Nephron progenitor cell (in vitro differentiated cells): ENCODE data around the gene NAPEPLD.

Experiments used
- DNase-seq: peaks from one replicate; pipeline ENCODE4 v3.0.0; 2021
- H3K27ac Mint-ChIP-seq: 2 replicates; pipeline ENCODE4 v1.8.0; 2021; ENCODE audit warnings: mild to moderate bottlenecking, moderate library complexity, mixed read lengths
- H3K27me3 Mint-ChIP-seq: 2 replicates; pipeline ENCODE4 v1.8.0; 2021; ENCODE audit warnings: mild to moderate bottlenecking, low read depth, mixed read lengths; ENCODE audit not compliant: poor library complexity
- H3K36me3 Mint-ChIP-seq: 2 replicates; pipeline ENCODE4 v1.8.0; 2021; ENCODE audit warnings: low read depth, mixed read lengths
- H3K4me1 Mint-ChIP-seq: 2 replicates; pipeline ENCODE4 v1.8.0; 2021; ENCODE audit warnings: mixed read lengths
- H3K4me3 Mint-ChIP-seq: 2 replicates; pipeline ENCODE4 v1.8.0; 2021; ENCODE audit warnings: mild to moderate bottlenecking, moderate library complexity, mixed read lengths
- H3K9me3 Mint-ChIP-seq: 2 replicates; pipeline ENCODE4 v1.8.0; 2021; ENCODE audit warnings: mild to moderate bottlenecking, moderate library complexity, mixed read lengths
- TF ChIP-seq, protein P1 (sequence below): fragments of 200-600 bp; sonication (generic); IDR thresholded peaks from 2 replicates; pipeline ENCODE4 v1.5.0; 2021; ENCODE audit warnings: antibody characterized with exemption

Gene NAPEPLD

DNA sequence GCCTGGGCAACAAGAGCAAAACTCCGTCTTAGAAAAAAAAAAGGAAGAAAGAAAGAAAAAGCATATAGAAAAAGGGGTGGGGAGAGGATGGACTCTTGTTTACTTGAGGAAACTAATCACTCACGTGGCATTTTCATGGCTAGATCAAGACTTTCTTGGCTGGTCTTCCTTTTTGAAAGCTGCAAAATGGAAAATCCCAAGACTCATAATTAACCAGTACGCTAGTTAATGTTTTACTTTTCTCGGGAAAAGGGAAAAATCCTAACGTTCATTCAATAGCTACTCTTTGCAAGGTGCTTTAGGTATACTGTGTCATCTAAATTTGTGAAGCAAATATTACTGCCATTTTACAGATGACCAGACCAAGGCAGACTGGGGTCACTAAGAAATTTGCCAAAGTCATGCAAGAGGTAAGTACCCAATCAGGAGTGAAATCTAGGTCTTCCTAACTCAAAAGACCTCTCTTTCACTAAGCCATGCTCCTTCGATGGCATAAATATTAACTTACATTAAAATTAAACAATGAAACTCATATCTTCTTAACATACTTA lies 24.4 kb downstream of the NAPEPLD start:
- H3K27ac Mint-ChIP-seq, result no peak overlapping the region
- no peak overlapping the region for H3K4me3 Mint-ChIP-seq
- H3K27me3 Mint-ChIP-seq, result peaks cover 4% of the 10 kb centered on the region
- peaks cover 55% of the 10 kb centered on the region for H3K36me3 Mint-ChIP-seq
- no peaks in the 10 kb centered on the region for H3K9me3 Mint-ChIP-seq
- TF ChIP-seq, protein P1, sequence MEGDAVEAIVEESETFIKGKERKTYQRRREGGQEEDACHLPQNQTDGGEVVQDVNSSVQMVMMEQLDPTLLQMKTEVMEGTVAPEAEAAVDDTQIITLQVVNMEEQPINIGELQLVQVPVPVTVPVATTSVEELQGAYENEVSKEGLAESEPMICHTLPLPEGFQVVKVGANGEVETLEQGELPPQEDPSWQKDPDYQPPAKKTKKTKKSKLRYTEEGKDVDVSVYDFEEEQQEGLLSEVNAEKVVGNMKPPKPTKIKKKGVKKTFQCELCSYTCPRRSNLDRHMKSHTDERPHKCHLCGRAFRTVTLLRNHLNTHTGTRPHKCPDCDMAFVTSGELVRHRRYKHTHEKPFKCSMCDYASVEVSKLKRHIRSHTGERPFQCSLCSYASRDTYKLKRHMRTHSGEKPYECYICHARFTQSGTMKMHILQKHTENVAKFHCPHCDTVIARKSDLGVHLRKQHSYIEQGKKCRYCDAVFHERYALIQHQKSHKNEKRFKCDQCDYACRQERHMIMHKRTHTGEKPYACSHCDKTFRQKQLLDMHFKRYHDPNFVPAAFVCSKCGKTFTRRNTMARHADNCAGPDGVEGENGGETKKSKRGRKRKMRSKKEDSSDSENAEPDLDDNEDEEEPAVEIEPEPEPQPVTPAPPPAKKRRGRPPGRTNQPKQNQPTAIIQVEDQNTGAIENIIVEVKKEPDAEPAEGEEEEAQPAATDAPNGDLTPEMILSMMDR, result no peak
- no peak for DNase-seq
- H3K4me1 Mint-ChIP-seq, result no peaks in the 10 kb centered on the region

DNA sequence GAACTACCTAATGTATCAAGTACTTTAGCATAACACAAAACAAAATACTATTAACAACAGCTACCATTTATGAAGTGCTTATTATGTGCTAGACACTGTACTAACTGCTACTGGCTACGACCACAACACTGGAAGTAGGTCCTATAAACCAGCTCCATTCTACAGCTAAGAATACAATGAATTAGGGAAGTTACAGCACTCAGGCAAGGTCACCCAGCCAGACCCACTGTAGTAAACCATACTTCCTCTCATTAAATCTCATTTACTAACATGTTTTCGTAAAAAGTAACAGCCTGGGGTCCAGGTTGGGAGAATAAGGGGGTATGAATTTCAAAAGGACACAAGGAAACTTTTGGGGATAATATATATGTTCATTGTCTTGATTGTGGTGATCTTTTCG lies 25.4 kb downstream of the NAPEPLD start:
- H3K36me3 Mint-ChIP-seq, result peaks cover 56% of the 10 kb centered on the region
- no peak overlapping the region for H3K4me3 Mint-ChIP-seq
- peaks cover 4% of the 10 kb centered on the region for H3K27me3 Mint-ChIP-seq
- no peak overlapping the region for H3K27ac Mint-ChIP-seq
- H3K4me1 Mint-ChIP-seq, result no peaks in the 10 kb centered on the region
- no peak for DNase-seq
- H3K9me3 Mint-ChIP-seq, result no peaks in the 10 kb centered on the region
- TF ChIP-seq, protein P1, result no peak

DNA sequence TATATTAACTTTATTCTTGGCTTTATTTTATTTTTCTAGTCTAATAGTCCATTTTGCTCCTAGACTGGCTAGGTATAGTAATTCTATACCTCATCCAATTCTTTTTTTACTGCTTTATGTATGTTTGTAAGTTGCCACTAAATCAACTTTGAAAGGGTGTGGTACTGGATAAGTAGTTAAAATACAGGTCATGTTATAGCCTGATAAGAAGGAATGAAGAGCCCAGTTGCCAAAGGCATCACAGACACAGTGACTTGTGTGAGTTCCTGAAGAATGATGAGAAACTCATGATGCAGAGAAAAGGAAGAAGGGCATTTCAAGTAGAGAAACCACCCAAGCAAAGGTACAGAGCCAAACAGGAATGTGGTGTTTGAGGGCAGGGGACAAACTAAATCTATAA lies 27.3 kb downstream of the NAPEPLD start:
- DNase-seq, result no peak
- Mint-ChIP-seq H3K27ac (no peak overlapping the region), H3K9me3 (no peaks in the 10 kb centered on the region), H3K4me1 (no peaks in the 10 kb centered on the region), H3K36me3 (peaks cover 40% of the 10 kb centered on the region), H3K4me3 (no peak overlapping the region), H3K27me3 (no peaks in the 10 kb centered on the region)
- TF ChIP-seq, protein P1, result no peak

DNA sequence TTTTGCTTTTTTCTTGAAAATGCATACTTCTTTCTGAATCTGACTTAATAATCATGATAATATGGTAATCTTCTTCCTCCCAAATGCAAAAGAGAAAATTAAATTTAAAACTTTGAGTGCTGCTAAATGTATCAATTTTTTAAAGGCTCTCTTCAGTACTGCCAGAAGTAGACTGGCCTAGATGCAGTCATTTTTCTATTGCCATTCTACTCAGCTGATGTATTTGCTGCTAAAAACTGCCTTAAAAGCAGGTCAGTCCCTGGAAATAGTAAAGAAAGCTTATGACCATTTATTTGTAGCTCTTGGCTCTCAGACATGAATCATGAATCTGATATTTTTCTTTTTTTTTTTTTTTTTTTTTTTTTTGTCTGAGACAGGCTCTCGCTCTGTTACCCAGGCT lies 28.5 kb downstream of the NAPEPLD start:
- H3K4me1 Mint-ChIP-seq, result no peaks in the 10 kb centered on the region
- H3K9me3 Mint-ChIP-seq, result no peaks in the 10 kb centered on the region
- TF ChIP-seq, protein P1, result no peak
- H3K27ac Mint-ChIP-seq, result no peak overlapping the region
- no peaks in the 10 kb centered on the region for H3K27me3 Mint-ChIP-seq
- H3K4me3 Mint-ChIP-seq, result no peak overlapping the region
- H3K36me3 Mint-ChIP-seq, result peaks cover 33% of the 10 kb centered on the region
- no peak for DNase-seq

DNA sequence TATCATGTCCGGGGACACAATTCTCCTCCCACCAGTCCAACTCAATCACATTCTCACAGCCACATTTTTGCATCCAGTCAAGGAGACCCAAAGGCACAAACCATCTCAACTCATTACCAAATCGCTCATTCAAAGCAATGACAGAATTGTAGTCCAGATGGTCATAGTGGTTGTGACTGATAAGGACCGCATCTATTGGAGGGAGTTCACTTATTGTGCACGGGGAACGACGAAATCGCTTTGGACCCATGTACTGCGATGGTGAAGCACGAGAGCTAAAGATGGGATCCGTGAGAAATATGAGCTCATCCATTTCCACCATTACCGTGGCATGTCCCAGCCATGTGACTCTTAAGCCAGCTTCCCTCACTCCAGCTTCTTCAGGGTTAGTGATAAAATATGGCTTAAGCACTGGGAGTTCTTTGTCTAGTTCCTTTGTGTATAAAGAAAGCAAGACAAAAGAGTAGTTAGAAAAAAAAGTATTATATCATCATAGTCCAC lies 29.1 kb downstream of the NAPEPLD start:
- Mint-ChIP-seq H3K9me3 (no peaks in the 10 kb centered on the region), H3K27me3 (no peaks in the 10 kb centered on the region), H3K36me3 (peaks cover 33% of the 10 kb centered on the region), H3K27ac (no peak overlapping the region), H3K4me3 (no peak overlapping the region), H3K4me1 (no peaks in the 10 kb centered on the region)
- no peak for DNase-seq
- TF ChIP-seq, protein P1, result no peak

DNA sequence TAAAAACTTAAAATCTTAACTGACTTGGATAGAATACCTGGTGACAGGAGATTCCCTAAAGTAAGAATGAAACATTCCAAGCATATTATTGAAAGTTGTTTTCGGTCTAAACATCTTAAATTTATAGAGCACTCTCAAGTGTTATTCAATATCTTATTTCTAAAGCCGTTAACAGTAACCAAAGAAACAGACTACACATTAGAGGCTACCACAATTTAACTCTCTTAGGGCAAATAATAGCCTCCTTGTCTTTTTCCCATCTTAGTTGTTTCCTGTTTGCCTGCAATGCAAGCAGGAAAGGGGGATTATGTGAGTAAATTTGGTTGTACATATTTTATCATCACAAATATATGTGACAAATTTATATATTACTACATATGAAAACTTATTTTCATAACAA lies 31.4 kb downstream of the NAPEPLD start:
- Mint-ChIP-seq H3K27me3 (no peaks in the 10 kb centered on the region), H3K4me1 (no peaks in the 10 kb centered on the region), H3K4me3 (no peak overlapping the region), H3K36me3 (peaks cover 42% of the 10 kb centered on the region), H3K27ac (no peak overlapping the region), H3K9me3 (peaks cover 3% of the 10 kb centered on the region)
- TF ChIP-seq, protein P1, result no peak
- no peak for DNase-seq
